B cell (primary cell): ENCODE results near the gene IL36G. TPM values are rescaled to one million over a fixed set of nuclear protein-coding genes. Genes with fewer than 3 reads are reported as not detected.
"Not testable (repeated sequence)": the region's sequence is repeated elsewhere in the genome, so short reads cannot be mapped to it uniquely, and the experiment has no call there.

Experiments
- ATAC-seq: fragments of 200-7000 bp; cut with Tn5 transposase; one replicate; pipeline ENCODE4 v1.10.0; 2021; ENCODE audit warnings: low read depth, mild to moderate bottlenecking, moderate number of reproducible peaks, moderate library complexity
- CTCF ChIA-PET: fragments of 350-600 bp; sonication (Branson Sonifier 250); formaldehyde crosslinking; loops from one replicate; lab custom pipeline; 2021; ENCODE audit warnings: antibody characterized with exemption, inconsistent platforms; lab: Charles Lee
- POLR2A ChIA-PET: fragments of 350-600 bp; sonication (Branson Sonifier 250); formaldehyde crosslinking; loops from one replicate; lab custom pipeline; 2021; ENCODE audit warnings: antibody characterized with exemption; lab: Charles Lee
- DNase-seq: peaks from one replicate; pipeline ENCODE4 v3.0.0; 2013
- H2AFZ ChIP-seq: 2 replicates; pipeline ENCODE4 v1.6.1; 2012; ENCODE audit warnings: mild to moderate bottlenecking, low read depth, low read length; ENCODE audit not compliant: insufficient read depth, poor library complexity, severe bottlenecking
- H3K27ac ChIP-seq, 2 donors: 1 replicate in 1 of 2; 2 replicates in 1 of 2; pipeline ENCODE4 v1.5.1; 2012 to 2013; ENCODE audit warnings: low read length in 2 of 2, mild to moderate bottlenecking in 2 of 2, moderate library complexity in 1 of 2
- H3K27me3 ChIP-seq, 4 experiments: fragments of 200-600 bp in 1 of 4; sonication (generic) in 1 of 4; replicated peaks in 1 of 4; 1 replicate in 2 of 4; 2 replicates in 2 of 4; pipeline versions ENCODE4 v1.6.1 to v1.7.0; 2013 to 2016; ENCODE audit warnings: low read length in 3 of 4, mild to moderate bottlenecking in 2 of 4, mixed read lengths in 1 of 4, moderate library complexity in 1 of 4; ENCODE audit not compliant: insufficient read depth in 4 of 4, control insufficient read depth in 3 of 4; ENCODE audit errors: control extremely low read depth in 1 of 4
- H3K36me3 ChIP-seq, 2 experiments: replicated peaks in 1 of 2; 1 replicate in 1 of 2; 2 replicates in 1 of 2; pipeline versions ENCODE4 v1.6.1 to v1.7.1; 2013; ENCODE audit warnings: low read length in 1 of 2; ENCODE audit not compliant: insufficient read depth in 2 of 2, control insufficient read depth in 1 of 2; ENCODE audit errors: control extremely low read depth in 1 of 2, extremely low read depth in 1 of 2
- H3K4me1 ChIP-seq, 2 donors: fragments of 200-600 bp in 1 of 2; sonication (generic) in 1 of 2; 1 replicate in 1 of 2; 2 replicates in 1 of 2; pipeline versions ENCODE4 v1.5.1 to v1.6.1; 2013 to 2017; ENCODE audit warnings: low read length in 2 of 2; ENCODE audit not compliant: control insufficient read depth in 2 of 2, insufficient read depth in 2 of 2
- H3K4me2 ChIP-seq: replicated peaks from 2 replicates; pipeline ENCODE3; 2012; ENCODE audit warnings: mild to moderate bottlenecking, low read depth, low read length; ENCODE audit not compliant: poor library complexity, severe bottlenecking
- H3K4me3 ChIP-seq, 5 experiments: fragments of 200-600 bp in 1 of 5; sonication (generic) in 1 of 5; 1 replicate in 3 of 5; 2 replicates in 2 of 5; pipeline versions ENCODE4 v1.5.1 to v1.7.0; 2011 to 2016; ENCODE audit warnings: low read length in 4 of 5, mild to moderate bottlenecking in 4 of 5, low read depth in 2 of 5, control low read depth in 1 of 5, moderate library complexity in 1 of 5; ENCODE audit not compliant: insufficient read depth in 1 of 5; ENCODE audit errors: control extremely low read depth in 1 of 5, extremely low read depth in 1 of 5
- H3K79me2 ChIP-seq: fragments of 200-600 bp; sonication (generic); one replicate; pipeline ENCODE4 v1.6.0; 2016; ENCODE audit warnings: low read length; ENCODE audit not compliant: control insufficient read depth, insufficient read depth
- H3K9ac ChIP-seq: fragments of 200-600 bp; sonication (generic); 2 replicates; pipeline ENCODE4 v1.6.1; 2017; ENCODE audit warnings: mild to moderate bottlenecking, low read length, moderate library complexity
- H3K9me3 ChIP-seq, 3 donors: one replicate each; pipeline versions ENCODE4 v1.6.1 to v1.7.1; 2013; ENCODE audit warnings: low read length in 2 of 3; ENCODE audit not compliant: control insufficient read depth in 2 of 3, insufficient read depth in 1 of 3; ENCODE audit errors: control extremely low read depth in 1 of 3
- H4K20me1 ChIP-seq: 2 replicates; pipeline ENCODE4 v1.6.0; 2012; ENCODE audit warnings: mild to moderate bottlenecking, low read length; ENCODE audit not compliant: insufficient read depth, control insufficient read depth, poor library complexity, severe bottlenecking
- H3K27ac Mint-ChIP-seq: one replicate; pipeline ENCODE4 v1.8.0; 2021; ENCODE audit warnings: mixed read lengths
- H3K27me3 Mint-ChIP-seq: one replicate; pipeline ENCODE4 v1.8.0; 2021; ENCODE audit warnings: mixed read lengths
- H3K4me1 Mint-ChIP-seq: one replicate; pipeline ENCODE4 v1.8.0; 2021; ENCODE audit warnings: mixed read lengths
- H3K4me3 Mint-ChIP-seq: one replicate; pipeline ENCODE4 v1.8.0; 2021; ENCODE audit warnings: mixed read lengths
- H3K9me3 Mint-ChIP-seq: one replicate; pipeline ENCODE4 v1.8.0; 2022; ENCODE audit warnings: mixed read lengths; ENCODE audit not compliant: insufficient read depth
- EZH2 ChIP-seq: IDR thresholded peaks from 2 replicates; pipeline ENCODE4 v1.6.1; 2012; ENCODE audit warnings: borderline replicate concordance, low read depth, mild to moderate bottlenecking, moderate library complexity, low read length; ENCODE audit not compliant: insufficient read depth, poor library complexity, severe bottlenecking
- WGBS: methylation state at CpG from one replicate; pipeline ENCODE4 v1.1.5; 2013; ENCODE audit warnings: missing lambda C conversion rate; ENCODE audit not compliant: insufficient coverage; 5-methylcytosine and 5-hydroxymethylcytosine counted together
- intact Hi-C: fragments of 100-400 bp; cut with micrococcal nuclease; formaldehyde crosslinking; loops from one replicate; pipeline ENCODE4 v1.10.0; 2022
- polyA minus RNA-seq: library from RNA; depleted of rRNA, polyadenylated mRNA; stranded (reverse); fragments of >200 nt; gene quantifications from 2 replicates; pipeline ENCODE4 v1.2.3, GENCODE V29; 2012
- polyA plus RNA-seq: library from polyadenylated mRNA; depleted of rRNA; stranded (reverse); fragments of >200 nt; gene quantifications from 2 replicates; pipeline ENCODE4 v1.2.3, GENCODE V29; 2012
- total RNA-seq, 2 donors: library from RNA; stranded (reverse); fragments of 120-200 nt in 1 of 2; gene quantifications; 1 replicate in 1 of 2; 2 replicates in 1 of 2; pipeline versions ENCODE4 v1.2.3 to v1.2.4, GENCODE V29; 2013 to 2022
- TF ChIP-seq, protein P1 (sequence below): fragments of 200-600 bp; IDR thresholded peaks from one replicate; pipeline ENCODE4 v1.8.0; 2022; ENCODE audit warnings: antibody characterized with exemption, mild to moderate bottlenecking

IL36G gene
- total RNA-seq = not detected in 2 replicates
- not detected for total RNA-seq (2013)
- polyA plus RNA-seq = not detected in 2 replicates
- not detected in 2 replicates for polyA minus RNA-seq

DNA sequence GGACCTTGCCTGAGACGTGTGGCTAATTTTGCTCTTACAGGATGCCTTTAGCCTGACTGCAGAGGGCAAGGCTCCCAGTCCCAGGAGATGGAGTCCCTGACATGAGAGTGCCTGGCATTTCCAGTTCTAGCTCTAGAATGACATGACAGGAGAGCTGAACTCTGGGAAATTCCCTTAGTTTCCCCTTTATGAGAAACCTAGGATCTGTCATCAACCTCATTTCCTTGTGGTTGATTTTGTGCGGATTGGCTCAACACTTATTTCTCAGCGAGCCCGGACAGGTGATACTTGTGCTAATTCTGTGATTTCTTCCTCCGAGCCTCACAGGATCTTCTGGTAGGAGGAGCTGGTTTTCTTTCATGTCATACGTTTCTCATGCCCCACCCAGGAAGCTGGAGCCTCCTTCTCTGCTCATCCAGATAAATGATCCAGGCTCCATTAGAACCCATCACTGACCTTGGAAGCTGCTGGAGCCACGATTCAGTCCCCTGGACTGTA lies at the start of gene IL36G:
IL36G (plus strand) TSS at position 448 of the 498 bp plus-strand sequence. CDS start 633 bp downstream, outside the sequence.
- Mint-ChIP-seq H3K27me3 (peaks cover 15% of the 10 kb centered on the region), H3K4me3 (no peak within 1 kb of the TSS), H3K27ac (no peak within 1 kb of the TSS), H3K4me1 (no peaks in the 10 kb centered on the region), H3K9me3 (no peaks in the 10 kb centered on the region)
- no peak within 1 kb of the TSS for H3K27ac ChIP-seq
- 82% methylated on average over 3 of the region's 7 CpGs for WGBS
- H3K9ac ChIP-seq = no peak within 1 kb of the TSS
- intact Hi-C loops = no loop called here
- no peaks in the 10 kb centered on the region for H4K20me1 ChIP-seq
- H3K36me3 ChIP-seq = no peaks in the 10 kb centered on the region
- no peaks in the 10 kb centered on the region for H3K79me2 ChIP-seq
- CTCF ChIA-PET = no interaction called here
- ATAC-seq = no peak
- POLR2A ChIA-PET = no interaction called here
- H3K4me3 ChIP-seq = no peak within 1 kb of the TSS
- TF ChIP-seq EZH2 = no peak
- TF ChIP-seq, protein P1, sequence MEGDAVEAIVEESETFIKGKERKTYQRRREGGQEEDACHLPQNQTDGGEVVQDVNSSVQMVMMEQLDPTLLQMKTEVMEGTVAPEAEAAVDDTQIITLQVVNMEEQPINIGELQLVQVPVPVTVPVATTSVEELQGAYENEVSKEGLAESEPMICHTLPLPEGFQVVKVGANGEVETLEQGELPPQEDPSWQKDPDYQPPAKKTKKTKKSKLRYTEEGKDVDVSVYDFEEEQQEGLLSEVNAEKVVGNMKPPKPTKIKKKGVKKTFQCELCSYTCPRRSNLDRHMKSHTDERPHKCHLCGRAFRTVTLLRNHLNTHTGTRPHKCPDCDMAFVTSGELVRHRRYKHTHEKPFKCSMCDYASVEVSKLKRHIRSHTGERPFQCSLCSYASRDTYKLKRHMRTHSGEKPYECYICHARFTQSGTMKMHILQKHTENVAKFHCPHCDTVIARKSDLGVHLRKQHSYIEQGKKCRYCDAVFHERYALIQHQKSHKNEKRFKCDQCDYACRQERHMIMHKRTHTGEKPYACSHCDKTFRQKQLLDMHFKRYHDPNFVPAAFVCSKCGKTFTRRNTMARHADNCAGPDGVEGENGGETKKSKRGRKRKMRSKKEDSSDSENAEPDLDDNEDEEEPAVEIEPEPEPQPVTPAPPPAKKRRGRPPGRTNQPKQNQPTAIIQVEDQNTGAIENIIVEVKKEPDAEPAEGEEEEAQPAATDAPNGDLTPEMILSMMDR = no peak
- DNase-seq = no peak
- H3K27me3 ChIP-seq = peaks cover 0 to 5% (median 1%) of the 10 kb centered on the region in 4 experiments
- no peak within 1 kb of the TSS for H2AFZ ChIP-seq
- H3K4me1 ChIP-seq = no peaks in the 10 kb centered on the region
- H3K9me3 ChIP-seq = no peaks in the 10 kb centered on the region
- H3K4me2 ChIP-seq = no peak within 1 kb of the TSS

GRCh38 chr2:112933261-112933660 lies 44.5 kb upstream of the IL36G start:
- H2AFZ ChIP-seq = no peak overlapping the region
- no peaks in the 10 kb centered on the region for H4K20me1 ChIP-seq
- intact Hi-C loops = no loop called here
- Mint-ChIP-seq H3K27ac (no peak overlapping the region), H3K9me3 (no peaks in the 10 kb centered on the region), H3K4me3 (no peak overlapping the region), H3K27me3 (peaks cover 4% of the 10 kb centered on the region), H3K4me1 (no peaks in the 10 kb centered on the region)
- no peaks in the 10 kb centered on the region for H3K4me1 ChIP-seq
- no peak overlapping the region for H3K27ac ChIP-seq
- no peaks in the 10 kb centered on the region for H3K9me3 ChIP-seq
- ChIA-PET CTCF (no interaction called here), POLR2A (no interaction called here)
- no peak for DNase-seq
- H3K4me2 ChIP-seq = no peak overlapping the region
- ATAC-seq = no peak
- H3K36me3 ChIP-seq = no peaks in the 10 kb centered on the region
- WGBS = 97% methylated on average over 10 of the region's 12 CpGs
- no peak overlapping the region for H3K9ac ChIP-seq
- H3K27me3 ChIP-seq = peaks cover 0 to 5% (median 0%) of the 10 kb centered on the region in 4 experiments
- no peaks in the 10 kb centered on the region for H3K79me2 ChIP-seq
- TF ChIP-seq, protein P1 = no peak
- TF ChIP-seq EZH2 = no peak
- no peak overlapping the region for H3K4me3 ChIP-seq

GRCh38 chr2:112934117-112934516 lies 43.7 kb upstream of the IL36G start:
- H3K27me3 Mint-ChIP-seq, POLR2A ChIA-PET, H2AFZ ChIP-seq, H3K27ac Mint-ChIP-seq, ATAC-seq, H3K9me3 ChIP-seq, H3K27ac ChIP-seq, H3K36me3 ChIP-seq, DNase-seq, H3K4me1 Mint-ChIP-seq, H3K4me3 ChIP-seq, H3K79me2 ChIP-seq, CTCF ChIA-PET, H3K4me1 ChIP-seq, H3K27me3 ChIP-seq, intact Hi-C loops, H3K9me3 Mint-ChIP-seq, H3K4me2 ChIP-seq, H3K4me3 Mint-ChIP-seq, H3K9ac ChIP-seq, H4K20me1 ChIP-seq: not testable (repeated sequence)
- no CpG with 5 or more reads among the region's 2 CpGs for WGBS
